WTC11 (cell line): ENCODE data around the gene NRIP2. TPM values are rescaled to one million over a fixed set of nuclear protein-coding genes. Genes with fewer than 3 reads are reported as not detected.

Source experiments
- ATAC-seq: fragments of 200-7000 bp; cut with Tn5 transposase; 2 replicates; pipeline ENCODE4 v1.10.0; 2021; ENCODE audit warnings: mild to moderate bottlenecking, moderate library complexity
- CTCF ChIA-PET: fragments of 300-600 bp; sonication (Branson Sonifier 250); formaldehyde crosslinking; loops from one replicate; lab custom pipeline; 2021; ENCODE audit warnings: antibody characterized with exemption; lab: Charles Lee
- POLR2A ChIA-PET: fragments of 350-600 bp; sonication (Branson Sonifier 250); formaldehyde crosslinking; loops from one replicate; lab custom pipeline; 2021; ENCODE audit warnings: antibody characterized with exemption; lab: Charles Lee
- DNase-seq: peaks from one replicate; pipeline ENCODE4 v3.0.0; 2021; ENCODE audit warnings: low spot score
- H3K27ac Mint-ChIP-seq: 2 replicates; pipeline ENCODE4 v1.8.0; 2021; ENCODE audit warnings: mixed read lengths
- H3K27me3 Mint-ChIP-seq: 2 replicates; pipeline ENCODE4 v1.8.0; 2021; ENCODE audit warnings: low read depth, mild to moderate bottlenecking, moderate library complexity, mixed read lengths
- H3K36me3 Mint-ChIP-seq: 2 replicates; pipeline ENCODE4 v1.8.0; 2021; ENCODE audit warnings: mixed read lengths
- H3K4me1 Mint-ChIP-seq: 2 replicates; pipeline ENCODE4 v1.8.0; 2022; ENCODE audit warnings: mixed read lengths
- H3K4me3 Mint-ChIP-seq: 2 replicates; pipeline ENCODE4 v1.8.0; 2021; ENCODE audit warnings: mild to moderate bottlenecking, moderate library complexity, mixed read lengths
- H3K9me3 Mint-ChIP-seq: 2 replicates; pipeline ENCODE4 v1.8.0; 2021; ENCODE audit warnings: mixed read lengths
- ATF1 ChIP-seq: sonication (generic); formaldehyde crosslinking; IDR thresholded peaks from 2 replicates; pipeline ENCODE4 v1.8.1; 2023; ENCODE audit warnings: mild to moderate bottlenecking, moderate library complexity, missing genetic modification reagents
- CREB1 ChIP-seq: sonication (generic); formaldehyde crosslinking; IDR thresholded peaks from 2 replicates; pipeline ENCODE4 v1.8.0; 2023; ENCODE audit warnings: mild to moderate bottlenecking, missing genetic modification reagents
- ETV6 ChIP-seq: sonication (generic); formaldehyde crosslinking; IDR thresholded peaks from 2 replicates; pipeline ENCODE4 v1.8.1; 2022; ENCODE audit warnings: mild to moderate bottlenecking, missing genetic modification reagents
- FOXP1 ChIP-seq: sonication (generic); formaldehyde crosslinking; IDR thresholded peaks from 2 replicates; pipeline ENCODE4 v1.8.0; 2022; ENCODE audit warnings: missing genetic modification reagents, mild to moderate bottlenecking, moderate library complexity, borderline replicate concordance
- GABPB1 ChIP-seq: sonication (generic); formaldehyde crosslinking; IDR thresholded peaks from 2 replicates; pipeline ENCODE4 v1.8.1; 2023; ENCODE audit warnings: mild to moderate bottlenecking, missing genetic modification reagents
- GRHL2 ChIP-seq: fragments of 250-450 bp; sonication (Bioruptor Pico); IDR thresholded peaks from 2 replicates; pipeline ENCODE4 v1.8.0; 2022; ENCODE audit warnings: mild to moderate bottlenecking, moderate library complexity; ENCODE audit not compliant: insufficient replicate concordance, severe bottlenecking
- MXD4 ChIP-seq: fragments of 250-450 bp; sonication (Bioruptor Pico); IDR thresholded peaks from 2 replicates; pipeline ENCODE4 v1.8.0; 2021; ENCODE audit warnings: mild to moderate bottlenecking, moderate library complexity, borderline replicate concordance
- OVOL2 ChIP-seq: fragments of 250-450 bp; sonication (Bioruptor Pico); IDR thresholded peaks from 2 replicates; pipeline ENCODE4 v1.9.0; 2021; ENCODE audit warnings: mild to moderate bottlenecking, borderline replicate concordance
- RORB ChIP-seq: fragments of 250-450 bp; sonication (Bioruptor Pico); IDR thresholded peaks from 2 replicates; pipeline ENCODE4 v1.9.0; 2021; ENCODE audit warnings: mild to moderate bottlenecking
- SMAD4 ChIP-seq: sonication (generic); formaldehyde crosslinking; IDR thresholded peaks from 2 replicates; pipeline ENCODE4 v1.8.0; 2022; ENCODE audit warnings: mild to moderate bottlenecking, missing genetic modification reagents
- ZNF138 ChIP-seq: sonication (generic); formaldehyde crosslinking; conservative IDR thresholded peaks from 2 replicates; pipeline ENCODE4 v1.8.1; 2022; ENCODE audit warnings: mild to moderate bottlenecking, moderate library complexity, missing genetic modification reagents
- ZNF317 ChIP-seq: sonication (generic); formaldehyde crosslinking; IDR thresholded peaks from 2 replicates; pipeline ENCODE4 v1.8.1; 2023; ENCODE audit warnings: low read depth, mild to moderate bottlenecking, moderate library complexity, missing genetic modification reagents, borderline replicate concordance
- total RNA-seq: library from RNA; stranded (reverse); gene quantifications from 3 replicates; pipeline ENCODE4 v1.2.3, GENCODE V29; 2021
- TF ChIP-seq, protein P1 (sequence below): sonication (generic); formaldehyde crosslinking; IDR thresholded peaks from 2 replicates; pipeline ENCODE4 v1.8.1; 2023; ENCODE audit warnings: mild to moderate bottlenecking, missing genetic modification reagents, moderate library complexity
- TF ChIP-seq, protein P2 (sequence below): sonication (generic); formaldehyde crosslinking; IDR thresholded peaks from 2 replicates; pipeline ENCODE4 v1.8.1; 2023; ENCODE audit warnings: mild to moderate bottlenecking, missing genetic modification reagents, moderate library complexity
- TF ChIP-seq, protein P3 (sequence below): sonication (generic); formaldehyde crosslinking; IDR thresholded peaks from 2 replicates; pipeline ENCODE4 v1.8.0; 2022; ENCODE audit warnings: mild to moderate bottlenecking, missing genetic modification reagents
- TF ChIP-seq, protein P4 (sequence below): fragments of 250-450 bp; sonication (Bioruptor Pico); conservative IDR thresholded peaks from 2 replicates; pipeline ENCODE4 v1.9.0; 2021; ENCODE audit warnings: mild to moderate bottlenecking
- TF ChIP-seq, protein P5 (sequence below): sonication (generic); formaldehyde crosslinking; IDR thresholded peaks from 2 replicates; pipeline ENCODE4 v1.8.1; 2023; ENCODE audit warnings: mild to moderate bottlenecking, moderate library complexity, missing genetic modification reagents

The NRIP2 gene
- total RNA-seq, 1 experiment from 2014 or later = not detected

DNA sequence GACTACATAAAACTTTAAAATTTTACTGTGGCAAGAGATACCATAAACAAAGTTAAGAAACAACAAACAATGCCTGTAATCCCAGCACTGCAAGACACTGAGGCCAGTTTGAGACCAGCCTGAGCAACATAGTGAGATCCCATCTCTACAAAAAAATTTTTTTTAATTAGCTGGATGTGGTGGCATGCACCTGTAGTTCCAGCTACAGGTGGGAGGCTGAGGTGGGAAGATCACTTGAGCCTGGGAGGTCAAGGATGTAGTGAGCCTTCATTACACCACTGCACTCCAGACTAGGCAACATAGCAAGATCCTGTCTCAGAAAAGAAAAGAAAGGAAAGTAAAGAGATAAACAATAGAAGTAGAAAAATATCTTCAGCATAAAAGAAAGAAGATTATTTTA is 25.3 kb upstream of the NRIP2 start:
- CTCF ChIA-PET = interaction anchor here (1.1 to 1.6 kb wide), 2 partner anchors 14 to 174 kb away, joined by 3 to 6 read pairs; no protein-coding TSS in a partner anchor
- Mint-ChIP-seq H3K4me1 (peaks cover 3% of the 10 kb centered on the region; the same call in 1 of the 2 replicates), H3K27me3 (no peaks in the 10 kb centered on the region; the same call in 1 of the 2 replicates), H3K9me3 (no peaks in the 10 kb centered on the region), H3K4me3 (no peak overlapping the region), H3K36me3 (peaks cover 59% of the 10 kb centered on the region)
- no peak for ATAC-seq
- POLR2A ChIA-PET = no interaction called here
- DNase-seq = no peak
- no peak for TF ChIP-seq ATF1
- TF ChIP-seq ETV6 (CRISPR knock-in tag) = no peak
- TF ChIP-seq, protein P1, sequence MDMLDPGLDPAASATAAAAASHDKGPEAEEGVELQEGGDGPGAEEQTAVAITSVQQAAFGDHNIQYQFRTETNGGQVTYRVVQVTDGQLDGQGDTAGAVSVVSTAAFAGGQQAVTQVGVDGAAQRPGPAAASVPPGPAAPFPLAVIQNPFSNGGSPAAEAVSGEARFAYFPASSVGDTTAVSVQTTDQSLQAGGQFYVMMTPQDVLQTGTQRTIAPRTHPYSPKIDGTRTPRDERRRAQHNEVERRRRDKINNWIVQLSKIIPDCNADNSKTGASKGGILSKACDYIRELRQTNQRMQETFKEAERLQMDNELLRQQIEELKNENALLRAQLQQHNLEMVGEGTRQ (CRISPR knock-in tag) = no peak
- no peak for TF ChIP-seq ZNF138 (CRISPR knock-in tag)
- no peak for TF ChIP-seq MXD4 (CRISPR knock-in tag)
- no peak for TF ChIP-seq OVOL2 (CRISPR knock-in tag)
- TF ChIP-seq SMAD4 (CRISPR knock-in tag) = no peak
- TF ChIP-seq, protein P2, sequence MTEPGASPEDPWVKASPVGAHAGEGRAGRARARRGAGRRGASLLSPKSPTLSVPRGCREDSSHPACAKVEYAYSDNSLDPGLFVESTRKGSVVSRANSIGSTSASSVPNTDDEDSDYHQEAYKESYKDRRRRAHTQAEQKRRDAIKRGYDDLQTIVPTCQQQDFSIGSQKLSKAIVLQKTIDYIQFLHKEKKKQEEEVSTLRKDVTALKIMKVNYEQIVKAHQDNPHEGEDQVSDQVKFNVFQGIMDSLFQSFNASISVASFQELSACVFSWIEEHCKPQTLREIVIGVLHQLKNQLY (CRISPR knock-in tag) = no peak
- TF ChIP-seq GABPB1 (CRISPR knock-in tag) = no peak
- TF ChIP-seq, all 79 proteins: peak for 0
- H3K27ac Mint-ChIP-seq = no peak overlapping the region

DNA sequence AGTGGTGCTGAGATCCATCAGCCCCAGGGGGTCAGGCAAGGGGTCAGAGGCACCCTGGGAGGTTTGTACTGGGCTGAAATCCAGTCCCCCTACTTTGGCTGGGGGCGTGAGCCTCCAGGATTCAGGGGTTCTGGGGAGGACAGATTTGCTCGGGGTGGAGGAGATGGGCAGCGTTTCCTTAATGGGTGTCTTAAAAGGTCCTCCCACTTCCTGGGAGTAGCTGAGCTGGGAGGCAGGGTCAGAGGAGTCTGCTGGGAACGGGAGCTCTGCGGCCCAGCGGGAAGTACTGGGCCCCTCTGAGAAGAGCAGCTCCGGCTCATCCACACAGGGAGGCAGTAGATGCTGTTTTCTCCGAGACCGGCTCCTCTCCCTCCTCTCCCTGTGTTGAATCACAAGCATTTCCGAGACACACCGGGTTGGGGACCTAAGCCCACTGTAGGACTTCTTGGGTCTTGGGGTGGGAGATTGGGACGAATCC is 24.1 kb upstream of the NRIP2 start:
- TF ChIP-seq GRHL2 (CRISPR knock-in tag) (no peak), ZNF317 (no peak), RORB (no peak), CREB1 (CRISPR knock-in tag) (no peak), FOXP1 (no peak)
- TF ChIP-seq, protein P3, sequence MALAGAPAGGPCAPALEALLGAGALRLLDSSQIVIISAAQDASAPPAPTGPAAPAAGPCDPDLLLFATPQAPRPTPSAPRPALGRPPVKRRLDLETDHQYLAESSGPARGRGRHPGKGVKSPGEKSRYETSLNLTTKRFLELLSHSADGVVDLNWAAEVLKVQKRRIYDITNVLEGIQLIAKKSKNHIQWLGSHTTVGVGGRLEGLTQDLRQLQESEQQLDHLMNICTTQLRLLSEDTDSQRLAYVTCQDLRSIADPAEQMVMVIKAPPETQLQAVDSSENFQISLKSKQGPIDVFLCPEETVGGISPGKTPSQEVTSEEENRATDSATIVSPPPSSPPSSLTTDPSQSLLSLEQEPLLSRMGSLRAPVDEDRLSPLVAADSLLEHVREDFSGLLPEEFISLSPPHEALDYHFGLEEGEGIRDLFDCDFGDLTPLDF (CRISPR knock-in tag) = no peak
- TF ChIP-seq, protein P4, sequence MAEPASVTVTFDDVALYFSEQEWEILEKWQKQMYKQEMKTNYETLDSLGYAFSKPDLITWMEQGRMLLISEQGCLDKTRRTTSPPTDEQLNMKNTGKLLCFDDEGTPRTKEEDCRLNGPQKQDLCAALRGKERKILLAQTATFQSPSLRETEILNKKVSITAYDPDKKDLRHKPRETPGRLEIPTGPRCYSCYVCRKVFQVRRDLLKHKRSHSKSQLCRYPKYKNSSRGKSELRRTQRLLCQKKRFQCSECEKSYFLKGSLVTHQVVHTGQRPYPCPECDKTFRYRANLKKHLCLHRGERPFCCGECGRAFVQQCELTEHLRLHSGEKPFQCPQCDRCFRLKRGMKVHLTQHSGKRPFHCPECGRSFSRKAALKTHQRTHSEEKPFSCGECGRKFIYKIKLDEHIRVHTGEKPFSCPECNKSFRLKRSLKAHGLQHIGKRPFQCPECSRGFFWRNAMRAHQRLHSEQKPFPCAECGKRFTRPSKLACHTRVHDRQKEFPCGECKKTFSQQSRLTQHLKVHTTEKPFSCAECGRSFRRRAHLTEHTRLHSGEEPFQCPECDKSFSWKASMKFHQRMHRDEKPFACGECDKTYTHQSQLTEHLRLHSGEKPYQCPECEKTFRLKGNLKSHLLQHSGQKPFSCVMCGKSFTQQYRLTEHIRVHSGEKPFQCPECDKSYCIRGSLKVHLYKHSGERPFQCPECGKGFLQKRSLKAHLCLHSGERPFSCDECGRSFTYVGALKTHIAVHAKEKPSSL (CRISPR knock-in tag) = no peak
- TF ChIP-seq, protein P5, sequence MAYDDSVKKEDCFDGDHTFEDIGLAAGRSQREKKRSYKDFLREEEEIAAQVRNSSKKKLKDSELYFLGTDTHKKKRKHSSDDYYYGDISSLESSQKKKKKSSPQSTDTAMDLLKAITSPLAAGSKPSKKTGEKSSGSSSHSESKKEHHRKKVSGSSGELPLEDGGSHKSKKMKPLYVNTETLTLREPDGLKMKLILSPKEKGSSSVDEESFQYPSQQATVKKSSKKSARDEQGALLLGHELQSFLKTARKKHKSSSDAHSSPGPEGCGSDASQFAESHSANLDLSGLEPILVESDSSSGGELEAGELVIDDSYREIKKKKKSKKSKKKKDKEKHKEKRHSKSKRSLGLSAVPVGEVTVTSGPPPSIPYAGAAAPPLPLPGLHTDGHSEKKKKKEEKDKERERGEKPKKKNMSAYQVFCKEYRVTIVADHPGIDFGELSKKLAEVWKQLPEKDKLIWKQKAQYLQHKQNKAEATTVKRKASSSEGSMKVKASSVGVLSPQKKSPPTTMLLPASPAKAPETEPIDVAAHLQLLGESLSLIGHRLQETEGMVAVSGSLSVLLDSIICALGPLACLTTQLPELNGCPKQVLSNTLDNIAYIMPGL (CRISPR knock-in tag) = no peak
- peaks cover 47% of the 10 kb centered on the region for H3K36me3 Mint-ChIP-seq
- no peak overlapping the region for H3K27ac Mint-ChIP-seq
- no peak for DNase-seq
- H3K27me3 Mint-ChIP-seq = no peaks in the 10 kb centered on the region; the same call in 1 of the 2 replicates
- no peak overlapping the region for H3K4me3 Mint-ChIP-seq
- ChIA-PET POLR2A (no interaction called here), CTCF (interaction anchor here (0.8 to 4.2 kb wide), 3 partner anchors 13 to 182 kb away, joined by 5 to 24 read pairs (median 11); no protein-coding TSS in a partner anchor)
- no peaks in the 10 kb centered on the region for H3K9me3 Mint-ChIP-seq
- peaks cover 3% of the 10 kb centered on the region; the same call in 1 of the 2 replicates for H3K4me1 Mint-ChIP-seq
- no peak for ATAC-seq
